ENCODE measurements around the gene NEDD9.

DNA sequence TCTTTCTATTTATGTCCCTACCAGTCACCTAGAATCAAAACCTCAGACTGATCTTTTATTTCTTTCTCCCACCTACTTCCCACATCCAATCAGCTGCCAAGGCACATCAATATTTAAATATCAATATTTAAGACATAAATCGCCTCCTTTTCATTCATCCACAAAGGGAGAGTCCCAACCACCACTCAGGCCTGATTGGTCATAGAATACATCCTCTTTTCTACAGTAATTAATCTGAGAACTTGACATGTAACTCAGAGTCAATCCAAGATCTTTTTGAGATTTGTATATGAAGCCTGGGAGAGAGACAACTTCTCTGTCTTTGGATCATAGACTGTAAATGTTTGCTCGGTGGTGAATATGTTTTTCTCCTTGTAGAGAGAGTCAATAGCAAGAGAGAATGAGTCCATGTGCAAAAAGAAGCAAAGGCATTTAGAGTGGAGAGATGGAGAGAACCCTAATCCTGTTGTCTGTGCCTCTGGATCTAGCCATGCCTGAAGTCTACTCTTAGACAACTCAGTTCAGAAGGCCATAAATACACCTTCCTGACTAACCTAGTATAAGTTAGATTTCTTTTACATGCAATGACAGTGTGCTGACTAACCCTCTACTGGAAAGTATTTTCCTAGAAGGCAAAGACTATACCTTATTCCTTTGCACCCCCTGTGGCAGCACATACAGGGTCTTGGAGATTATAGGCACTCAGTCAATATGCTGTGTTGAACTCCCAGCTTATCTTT is 12.1 kb upstream of the NEDD9 start:
- TF ChIP-seq, protein P1, sequence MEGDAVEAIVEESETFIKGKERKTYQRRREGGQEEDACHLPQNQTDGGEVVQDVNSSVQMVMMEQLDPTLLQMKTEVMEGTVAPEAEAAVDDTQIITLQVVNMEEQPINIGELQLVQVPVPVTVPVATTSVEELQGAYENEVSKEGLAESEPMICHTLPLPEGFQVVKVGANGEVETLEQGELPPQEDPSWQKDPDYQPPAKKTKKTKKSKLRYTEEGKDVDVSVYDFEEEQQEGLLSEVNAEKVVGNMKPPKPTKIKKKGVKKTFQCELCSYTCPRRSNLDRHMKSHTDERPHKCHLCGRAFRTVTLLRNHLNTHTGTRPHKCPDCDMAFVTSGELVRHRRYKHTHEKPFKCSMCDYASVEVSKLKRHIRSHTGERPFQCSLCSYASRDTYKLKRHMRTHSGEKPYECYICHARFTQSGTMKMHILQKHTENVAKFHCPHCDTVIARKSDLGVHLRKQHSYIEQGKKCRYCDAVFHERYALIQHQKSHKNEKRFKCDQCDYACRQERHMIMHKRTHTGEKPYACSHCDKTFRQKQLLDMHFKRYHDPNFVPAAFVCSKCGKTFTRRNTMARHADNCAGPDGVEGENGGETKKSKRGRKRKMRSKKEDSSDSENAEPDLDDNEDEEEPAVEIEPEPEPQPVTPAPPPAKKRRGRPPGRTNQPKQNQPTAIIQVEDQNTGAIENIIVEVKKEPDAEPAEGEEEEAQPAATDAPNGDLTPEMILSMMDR (IDR thresholded peaks at IDR 0.05) = no peak
- TF ChIP-seq ZFX (IDR thresholded peaks at IDR 0.05; ENCODE audit: borderline replicate concordance) = no peak
